ENCODE results near the gene PECR.
A peak's percentile ranks its signal among the peaks of the same experiment; 100 is the strongest.

PECR gene

DNA sequence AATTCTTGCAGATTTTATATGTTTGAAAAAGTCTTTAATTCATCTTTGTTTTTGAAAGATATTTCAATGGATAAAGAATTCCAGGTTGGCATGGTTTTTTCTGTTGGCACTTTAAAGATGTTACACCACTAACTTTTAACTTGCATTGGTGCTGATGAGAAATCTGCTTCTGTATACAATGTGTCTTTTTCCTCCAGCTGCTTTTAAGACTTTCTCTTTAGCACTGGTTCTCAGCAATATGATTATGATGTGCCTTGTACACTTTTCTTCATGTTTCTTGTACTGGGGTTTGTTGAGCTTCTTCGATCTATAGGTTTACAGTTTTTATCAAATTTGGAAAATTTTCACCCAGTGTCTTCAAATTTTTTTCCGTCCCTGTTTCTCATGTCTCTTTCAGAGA is 29.2 kb downstream of the PECR start:
- no peaks in the 10 kb centered on the region for H3K9me3 Mint-ChIP-seq
- H3K27me3 Mint-ChIP-seq (ENCODE audit: low read depth, poor library complexity) = no peaks in the 10 kb centered on the region
- DNase-seq = no peak
- no peak for TF ChIP-seq CTCF (IDR thresholded peaks at IDR 0.05)
- H3K27ac Mint-ChIP-seq = no peak overlapping the region
- H3K4me3 Mint-ChIP-seq = no peak overlapping the region
- peaks cover 32% of the 10 kb centered on the region for H3K36me3 Mint-ChIP-seq (ENCODE audit: low read depth)
- H3K4me1 Mint-ChIP-seq = peaks cover 12% of the 10 kb centered on the region

- H3K27me3 Mint-ChIP-seq (ENCODE audit: low read depth, poor library complexity) = no peaks in the 10 kb centered on the region
- TF ChIP-seq CTCF (IDR thresholded peaks at IDR 0.05) = no peak
- no peak overlapping the region for H3K4me3 Mint-ChIP-seq
- H3K9me3 Mint-ChIP-seq = no peaks in the 10 kb centered on the region
- no peak for DNase-seq
- H3K4me1 Mint-ChIP-seq = peaks cover 10% of the 10 kb centered on the region
- no peak overlapping the region for H3K27ac Mint-ChIP-seq
- H3K36me3 Mint-ChIP-seq (ENCODE audit: low read depth) = peaks cover 32% of the 10 kb centered on the region
Observed at GRCh38 chr2:216051350-216051749, 30.3 kb downstream of the PECR start.

- DNase-seq = no peak
- no peaks in the 10 kb centered on the region for H3K4me1 Mint-ChIP-seq
- H3K4me3 Mint-ChIP-seq = no peak overlapping the region
- H3K27ac Mint-ChIP-seq = peak overlapping the region; percentile 75
- peaks cover 23% of the 10 kb centered on the region for H3K36me3 Mint-ChIP-seq (ENCODE audit: low read depth)
- H3K27me3 Mint-ChIP-seq (ENCODE audit: low read depth, poor library complexity) = no peaks in the 10 kb centered on the region
- no peak for TF ChIP-seq CTCF (IDR thresholded peaks at IDR 0.05)
- no peaks in the 10 kb centered on the region for H3K9me3 Mint-ChIP-seq
Observed at GRCh38 chr2:216049452-216049851, 32.2 kb downstream of the PECR start.

GRCh38 chr2:216047397-216047796 is 34.2 kb downstream of the PECR start:
- Mint-ChIP-seq H3K27ac (no peak overlapping the region), H3K4me3 (no peak overlapping the region), H3K9me3 (no peaks in the 10 kb centered on the region), H3K36me3 (ENCODE audit: low read depth) (peaks cover 33% of the 10 kb centered on the region), H3K4me1 (no peaks in the 10 kb centered on the region), H3K27me3 (ENCODE audit: low read depth, poor library complexity) (no peaks in the 10 kb centered on the region)
- no peak for DNase-seq
- TF ChIP-seq CTCF (IDR thresholded peaks at IDR 0.05) = no peak

- Mint-ChIP-seq H3K27me3 (ENCODE audit: low read depth, poor library complexity) (no peaks in the 10 kb centered on the region), H3K9me3 (no peaks in the 10 kb centered on the region), H3K27ac (no peak overlapping the region), H3K4me3 (no peak overlapping the region), H3K4me1 (no peaks in the 10 kb centered on the region), H3K36me3 (ENCODE audit: low read depth) (peaks cover 29% of the 10 kb centered on the region)
- DNase-seq = no peak
- no peak for TF ChIP-seq CTCF (IDR thresholded peaks at IDR 0.05)
Observed at GRCh38 chr2:216044883-216045486, 36.6 kb downstream of the PECR start.

DNA sequence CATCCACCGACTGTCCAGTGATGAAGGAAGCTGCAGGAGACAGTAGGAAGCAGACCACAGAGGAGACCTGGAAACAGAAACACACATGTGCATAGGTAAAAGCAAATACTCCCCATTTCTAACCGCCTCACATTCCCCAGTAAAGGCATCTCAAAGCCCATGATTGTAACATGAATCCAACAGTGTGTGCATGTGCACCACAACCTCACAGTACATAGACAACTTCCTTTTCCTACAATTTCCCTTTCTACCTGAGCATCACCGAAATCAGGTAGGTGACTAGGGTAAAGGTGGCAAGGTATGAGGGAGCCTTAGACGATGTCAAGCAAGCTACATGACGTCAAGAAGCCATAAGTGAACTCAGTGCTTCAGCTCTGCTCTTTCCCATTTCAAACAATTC is 37.7 kb downstream of the PECR start:
- Mint-ChIP-seq H3K4me3 (no peak overlapping the region), H3K27me3 (ENCODE audit: low read depth, poor library complexity) (no peaks in the 10 kb centered on the region), H3K9me3 (no peaks in the 10 kb centered on the region), H3K27ac (no peak overlapping the region), H3K4me1 (no peaks in the 10 kb centered on the region), H3K36me3 (ENCODE audit: low read depth) (peaks cover 29% of the 10 kb centered on the region)
- DNase-seq = no peak
- no peak for TF ChIP-seq CTCF (IDR thresholded peaks at IDR 0.05)
